Neutrophil (primary cell): ENCODE data around the gene L3MBTL4.

Source experiments
- H3K27ac ChIP-seq: fragments of 200-600 bp; sonication (generic); 2 replicates; pipeline ENCODE4 v1.5.1; 2016; ENCODE audit warnings: mild to moderate bottlenecking, moderate library complexity
- H3K27me3 ChIP-seq: fragments of 200-600 bp; sonication (generic); 2 replicates; pipeline ENCODE4 v1.6.0; 2016; ENCODE audit warnings: mild to moderate bottlenecking
- H3K36me3 ChIP-seq: fragments of 200-600 bp; sonication (generic); 2 replicates; pipeline ENCODE4 v1.5.1; 2017
- H3K4me1 ChIP-seq, 2 experiments: fragments of 200-600 bp in 1 of 2; sonication (generic) in 1 of 2; 1 replicate in 1 of 2; 2 replicates in 1 of 2; pipeline versions ENCODE4 v1.5.1 to v1.6.1; 2013 to 2016; ENCODE audit warnings: low read depth in 1 of 2, low read length in 1 of 2, mild to moderate bottlenecking in 1 of 2, moderate library complexity in 1 of 2; ENCODE audit not compliant: control insufficient read depth in 1 of 2, insufficient read depth in 1 of 2
- H3K4me3 ChIP-seq, 2 experiments: fragments of 200-600 bp in 1 of 2; sonication (generic) in 1 of 2; 1 replicate in 1 of 2; 2 replicates in 1 of 2; pipeline ENCODE4 v1.5.1; 2013 to 2016; ENCODE audit warnings: low read depth in 1 of 2, low read length in 1 of 2, mild to moderate bottlenecking in 1 of 2, moderate library complexity in 1 of 2
- H3K9me3 ChIP-seq: fragments of 200-600 bp; sonication (generic); 2 replicates; pipeline ENCODE4 v1.5.1; 2016
- CTCF ChIP-seq: fragments of 200-600 bp; sonication (generic); IDR thresholded peaks from 2 replicates; pipeline ENCODE4 v1.5.1; 2016; ENCODE audit warnings: antibody characterized with exemption

The L3MBTL4 gene

GRCh38 chr18:5964596-5964995 lies 450.1 kb downstream of the L3MBTL4 start:
- TF ChIP-seq CTCF: no peak

GRCh38 chr18:5964108-5964507 lies 450.6 kb downstream of the L3MBTL4 start:
- no peaks in the 10 kb centered on the region for H3K36me3 ChIP-seq

More at GRCh38 chr18:5964596-5964995, 450.1 kb downstream of the L3MBTL4 start:
- H3K4me3 ChIP-seq: no peak overlapping the region
- no peaks in the 10 kb centered on the region for H3K27me3 ChIP-seq
- no peaks in the 10 kb centered on the region for H3K4me1 ChIP-seq
- H3K27ac ChIP-seq: no peak overlapping the region
- no peaks in the 10 kb centered on the region for H3K9me3 ChIP-seq
- no peaks in the 10 kb centered on the region for H3K36me3 ChIP-seq

GRCh38 chr18:5963267-5963666 lies 451.4 kb downstream of the L3MBTL4 start:
- Histone ChIP-seq H3K36me3 (no peaks in the 10 kb centered on the region), H3K27me3 (no peaks in the 10 kb centered on the region), H3K4me1 (no peaks in the 10 kb centered on the region), H3K9me3 (no peaks in the 10 kb centered on the region), H3K27ac (no peak overlapping the region), H3K4me3 (no peak overlapping the region)
- TF ChIP-seq CTCF: no peak

More at GRCh38 chr18:5964108-5964507, 450.6 kb downstream of the L3MBTL4 start:
- Histone ChIP-seq H3K27ac (no peak overlapping the region), H3K4me1 (no peaks in the 10 kb centered on the region), H3K27me3 (no peaks in the 10 kb centered on the region), H3K4me3 (no peak overlapping the region), H3K9me3 (no peaks in the 10 kb centered on the region)
- TF ChIP-seq CTCF: no peak

- Histone ChIP-seq H3K4me1 (no peaks in the 10 kb centered on the region), H3K27me3 (no peaks in the 10 kb centered on the region), H3K27ac (no peak overlapping the region), H3K4me3 (no peak overlapping the region), H3K36me3 (no peaks in the 10 kb centered on the region), H3K9me3 (no peaks in the 10 kb centered on the region)
- TF ChIP-seq CTCF: no peak
Measured at GRCh38 chr18:5962362-5962761, 452.3 kb downstream of the L3MBTL4 start.

GRCh38 chr18:5961828-5962150 lies 452.9 kb downstream of the L3MBTL4 start:
- H3K27ac ChIP-seq: no peak overlapping the region

More at GRCh38 chr18:5961828-5962150, 452.9 kb downstream of the L3MBTL4 start:
- Histone ChIP-seq H3K4me1 (no peaks in the 10 kb centered on the region), H3K4me3 (no peak overlapping the region), H3K36me3 (no peaks in the 10 kb centered on the region), H3K9me3 (no peaks in the 10 kb centered on the region), H3K27me3 (no peaks in the 10 kb centered on the region)
- TF ChIP-seq CTCF: no peak
